Measurements from ENCODE around the gene SMOC1.
A peak's percentile ranks its signal among the peaks of the same experiment; 100 is the strongest.

Gene SMOC1

DNA sequence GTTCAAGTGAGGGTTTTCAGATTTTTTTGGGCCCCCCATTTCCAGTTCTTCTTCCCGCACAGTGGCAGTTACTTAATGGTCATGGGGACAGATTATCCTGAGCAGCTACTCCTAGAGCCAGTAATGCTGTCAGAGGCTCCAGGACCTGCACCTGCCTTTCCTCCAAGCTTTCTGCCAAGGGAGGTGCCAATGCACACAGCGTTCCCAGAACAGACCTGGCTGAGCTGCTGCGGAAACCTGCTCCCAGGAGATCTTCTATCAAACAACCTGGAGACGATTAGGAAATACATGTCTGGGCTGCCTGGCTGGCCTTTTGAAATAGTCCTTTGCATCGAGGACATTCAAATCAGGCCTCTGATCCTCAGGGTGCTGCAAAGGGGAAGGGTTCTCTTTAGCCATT, 188.6 kb downstream of the SMOC1 start:
- no peak for DNase-seq (ENCODE audit: low read depth in 1 of 2, low spot score in 1 of 2)
- no peak for TF ChIP-seq JUND (IDR thresholded peaks at IDR 0.05; ENCODE audit: low read depth)
- in situ Hi-C loops (cut with HindIII; ENCODE audit: low pct_unique_long_range_greater_than_20kb, low sequenced_read_pairs) = no loop called here

DNA sequence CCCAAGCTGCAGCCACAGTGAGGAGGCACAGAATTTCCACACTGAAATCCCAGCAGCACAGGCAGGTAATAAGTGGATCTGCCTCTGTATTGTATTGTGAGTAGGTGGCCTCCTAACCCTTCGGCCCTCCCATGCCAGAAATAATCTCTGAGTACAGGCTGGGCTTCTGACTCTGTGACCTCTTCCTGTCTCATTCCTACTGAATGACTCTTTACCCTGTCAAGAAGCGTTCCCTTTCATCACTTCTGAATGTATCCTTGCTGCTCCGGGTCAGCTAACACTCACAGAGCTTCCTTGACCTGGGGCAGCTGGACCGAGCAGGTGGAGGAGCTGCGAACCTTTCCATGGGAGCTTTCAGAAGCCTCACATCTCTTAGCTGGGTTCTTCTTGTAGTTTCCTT, 190.0 kb downstream of the SMOC1 start:
- no peak for TF ChIP-seq JUND (IDR thresholded peaks at IDR 0.05; ENCODE audit: low read depth)
- in situ Hi-C loops (cut with HindIII; ENCODE audit: low pct_unique_long_range_greater_than_20kb, low sequenced_read_pairs) = no loop called here
- DNase-seq (ENCODE audit: low read depth in 1 of 2, low spot score in 1 of 2) = no peak

GRCh38 chr14:70073924-70074566, 194.8 kb downstream of the SMOC1 start:
- no peak for TF ChIP-seq JUND (IDR thresholded peaks at IDR 0.05; ENCODE audit: low read depth)
- in situ Hi-C loops (cut with HindIII; ENCODE audit: low pct_unique_long_range_greater_than_20kb, low sequenced_read_pairs) = no loop called here
- DNase-seq (ENCODE audit: low read depth in 1 of 2, low spot score in 1 of 2) = peak; percentile 73 to 86

GRCh38 chr14:70077005-70077404, 197.8 kb downstream of the SMOC1 start:
- in situ Hi-C loops (cut with HindIII; ENCODE audit: low pct_unique_long_range_greater_than_20kb, low sequenced_read_pairs) = no loop called here
- TF ChIP-seq JUND (IDR thresholded peaks at IDR 0.05; ENCODE audit: low read depth) = no peak

GRCh38 chr14:70077720-70078119, 198.5 kb downstream of the SMOC1 start:
- no peak for DNase-seq (ENCODE audit: low read depth in 1 of 2, low spot score in 1 of 2)
- no peak for TF ChIP-seq JUND (IDR thresholded peaks at IDR 0.05; ENCODE audit: low read depth)
- in situ Hi-C loops (cut with HindIII; ENCODE audit: low pct_unique_long_range_greater_than_20kb, low sequenced_read_pairs) = no loop called here

More at GRCh38 chr14:70077005-70077404, 197.8 kb downstream of the SMOC1 start:
- DNase-seq (ENCODE audit: low read depth in 1 of 2, low spot score in 1 of 2) = no peak

- in situ Hi-C loops (cut with HindIII; ENCODE audit: low pct_unique_long_range_greater_than_20kb, low sequenced_read_pairs) = no loop called here
- TF ChIP-seq JUND (IDR thresholded peaks at IDR 0.05; ENCODE audit: low read depth) = no peak
- DNase-seq (ENCODE audit: low read depth in 1 of 2, low spot score in 1 of 2) = no peak
These were observed 199.1 kb downstream of the SMOC1 start for GRCh38 chr14:70078329-70078728.

DNA sequence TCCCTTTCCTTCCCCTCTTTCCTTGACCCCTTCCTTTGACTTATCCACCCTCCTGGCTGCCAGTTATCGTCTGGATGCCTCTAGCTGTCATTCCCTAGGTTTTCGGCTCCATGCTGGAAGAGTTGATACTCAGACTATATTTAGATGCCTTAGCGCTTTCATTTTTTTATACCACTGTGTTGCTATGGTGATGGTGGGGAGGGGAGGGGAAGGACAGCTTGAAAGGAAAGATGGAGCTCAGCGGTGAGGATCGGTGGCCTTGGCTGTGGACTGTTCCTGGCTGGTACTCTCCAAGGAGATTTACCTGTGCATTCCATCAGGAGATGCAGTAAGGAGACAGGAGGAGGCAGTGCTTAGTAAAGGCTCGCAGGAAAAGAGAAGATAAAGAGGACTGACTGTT, 200.9 kb downstream of the SMOC1 start:
- no peak for TF ChIP-seq JUND (IDR thresholded peaks at IDR 0.05; ENCODE audit: low read depth)
- no peak for DNase-seq (ENCODE audit: low read depth in 1 of 2, low spot score in 1 of 2)
- in situ Hi-C loops (cut with HindIII; ENCODE audit: low pct_unique_long_range_greater_than_20kb, low sequenced_read_pairs) = no loop called here

Data from T47D (cell line).